CD4-positive, alpha-beta T cell treated with Interleukin-21 for 1 hour (primary cell): ENCODE data around the gene EPAS1.
"Not testable (repeated sequence)": the region's sequence is repeated elsewhere in the genome, so short reads cannot be mapped to it uniquely, and the experiment has no call there.

Experiments used
- DNase-seq: peaks from one replicate; pipeline ENCODE4 v3.0.0-alpha.2; 2020

Gene EPAS1

GRCh38 chr2:46385786-46386577 lies 88.8 kb downstream of the EPAS1 start:
- no peak for DNase-seq

- DNase-seq: no peak
Measured at GRCh38 chr2:46386763-46387162, 89.6 kb downstream of the EPAS1 start.

- DNase-seq: no peak
Measured at GRCh38 chr2:46387292-46387691, 90.1 kb downstream of the EPAS1 start.

- no peak for DNase-seq
Measured at GRCh38 chr2:46387886-46388515, 90.8 kb downstream of the EPAS1 start.

- DNase-seq: no peak
Measured at GRCh38 chr2:46388881-46389280, 91.7 kb downstream of the EPAS1 start.

GRCh38 chr2:46389417-46389916 lies 92.3 kb downstream of the EPAS1 start:
- DNase-seq: no peak

- no peak for DNase-seq
Measured at GRCh38 chr2:46390036-46390435, 92.8 kb downstream of the EPAS1 start.

GRCh38 chr2:46390901-46391395 lies 93.7 kb downstream of the EPAS1 start:
- DNase-seq: no peak

- DNase-seq: no peak
Measured at GRCh38 chr2:46392561-46393346, 95.5 kb downstream of the EPAS1 start.

- DNase-seq: no peak
Measured at GRCh38 chr2:46393347-46393820, 96.2 kb downstream of the EPAS1 start.

GRCh38 chr2:46393865-46394264 lies 96.7 kb downstream of the EPAS1 start:
- DNase-seq: no peak

- no peak for DNase-seq
Measured at GRCh38 chr2:46394649-46395510, 97.7 kb downstream of the EPAS1 start.

GRCh38 chr2:46395730-46396129 lies 98.5 kb downstream of the EPAS1 start:
- not testable (repeated sequence) for DNase-seq

GRCh38 chr2:46400016-46400415 lies 102.8 kb downstream of the EPAS1 start:
- no peak for DNase-seq

- no peak for DNase-seq
Measured at GRCh38 chr2:46402874-46403273, 105.7 kb downstream of the EPAS1 start.

- DNase-seq: no peak
Measured at GRCh38 chr2:46404181-46404759, 107.1 kb downstream of the EPAS1 start.

- DNase-seq: no peak
Measured at GRCh38 chr2:46407852-46408455, 110.7 kb downstream of the EPAS1 start.

GRCh38 chr2:46409756-46410155 lies 112.5 kb downstream of the EPAS1 start:
- DNase-seq: no peak

GRCh38 chr2:46410273-46411244 lies 113.4 kb downstream of the EPAS1 start:
- DNase-seq: no peak

- DNase-seq: no peak
Measured at GRCh38 chr2:46411245-46411641, 114.0 kb downstream of the EPAS1 start.
